Measurements from ENCODE around the gene WFIKKN2. TPM values are rescaled to one million over a fixed set of nuclear protein-coding genes. Genes with fewer than 3 reads are reported as not detected.

The WFIKKN2 gene
- polyA plus RNA-seq, 1 experiment: 0.07 TPM

DNA sequence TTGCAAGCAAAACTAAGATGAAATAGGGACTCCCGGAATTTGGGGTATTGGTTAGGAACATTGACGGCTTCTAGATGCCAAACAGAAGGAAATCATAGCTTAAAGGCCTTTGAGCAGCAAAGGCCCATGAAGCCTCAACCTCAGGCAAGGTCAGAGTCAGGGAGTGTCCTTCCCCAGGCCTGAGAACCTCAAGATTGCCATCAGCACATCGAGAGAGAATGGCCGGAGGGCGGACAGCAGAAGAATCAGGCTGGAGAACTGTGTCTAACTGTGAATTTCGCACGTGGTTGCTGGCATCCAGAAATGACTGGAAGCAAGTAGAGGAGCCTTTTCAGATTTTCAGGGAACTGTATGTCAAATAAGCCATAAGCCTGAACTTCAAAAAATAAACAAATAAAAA, 43.3 kb upstream of the WFIKKN2 start:
- POLR2A ChIA-PET: no interaction called here
- Histone ChIP-seq H3K4me3 (ENCODE audit: low read depth, low read length) (no peak overlapping the region), H3K27me3 (ENCODE audit: control insufficient read depth, insufficient read depth, low read length) (peaks cover 2% of the 10 kb centered on the region), H3K27ac (ENCODE audit: low read depth, low read length) (no peak overlapping the region), H3K9me3 (ENCODE audit: control insufficient read depth, insufficient read depth, low read length) (no peaks in the 10 kb centered on the region)
- DNase-seq (ENCODE audit: low read depth, low spot score): no peak
- TF ChIP-seq, protein P1, sequence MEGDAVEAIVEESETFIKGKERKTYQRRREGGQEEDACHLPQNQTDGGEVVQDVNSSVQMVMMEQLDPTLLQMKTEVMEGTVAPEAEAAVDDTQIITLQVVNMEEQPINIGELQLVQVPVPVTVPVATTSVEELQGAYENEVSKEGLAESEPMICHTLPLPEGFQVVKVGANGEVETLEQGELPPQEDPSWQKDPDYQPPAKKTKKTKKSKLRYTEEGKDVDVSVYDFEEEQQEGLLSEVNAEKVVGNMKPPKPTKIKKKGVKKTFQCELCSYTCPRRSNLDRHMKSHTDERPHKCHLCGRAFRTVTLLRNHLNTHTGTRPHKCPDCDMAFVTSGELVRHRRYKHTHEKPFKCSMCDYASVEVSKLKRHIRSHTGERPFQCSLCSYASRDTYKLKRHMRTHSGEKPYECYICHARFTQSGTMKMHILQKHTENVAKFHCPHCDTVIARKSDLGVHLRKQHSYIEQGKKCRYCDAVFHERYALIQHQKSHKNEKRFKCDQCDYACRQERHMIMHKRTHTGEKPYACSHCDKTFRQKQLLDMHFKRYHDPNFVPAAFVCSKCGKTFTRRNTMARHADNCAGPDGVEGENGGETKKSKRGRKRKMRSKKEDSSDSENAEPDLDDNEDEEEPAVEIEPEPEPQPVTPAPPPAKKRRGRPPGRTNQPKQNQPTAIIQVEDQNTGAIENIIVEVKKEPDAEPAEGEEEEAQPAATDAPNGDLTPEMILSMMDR (IDR thresholded peaks at IDR 0.05; ENCODE audit: low read depth, low read length): no peak
- CTCF ChIA-PET: interaction anchor here (1.9 to 2.8 kb wide), 2 partner anchors 9 to 49 kb away, joined by 7 to 9 read pairs; no protein-coding TSS in a partner anchor

DNA sequence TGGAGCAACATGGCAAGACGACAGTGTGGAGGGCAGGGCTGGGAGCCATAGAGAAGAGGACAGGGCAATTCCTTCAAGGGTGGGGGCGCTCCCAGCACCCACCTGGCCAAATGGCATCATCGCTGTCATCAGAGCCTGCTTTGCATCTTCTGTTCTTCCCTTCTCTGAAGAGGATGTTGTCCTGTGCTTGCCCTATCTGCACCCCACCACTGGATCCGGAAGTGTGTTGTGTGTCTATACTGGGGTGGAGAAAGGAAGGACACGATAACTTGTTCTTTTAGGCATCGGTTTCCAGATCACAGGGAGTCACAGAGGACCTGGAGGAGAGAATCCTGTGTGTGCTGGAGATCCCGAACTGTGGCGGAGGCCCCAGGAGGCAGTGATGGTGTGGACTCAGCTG, 42.4 kb upstream of the WFIKKN2 start:
- TF ChIP-seq, protein P1 (IDR thresholded peaks at IDR 0.05; ENCODE audit: low read depth, low read length): no peak
- Histone ChIP-seq H3K27ac (ENCODE audit: low read depth, low read length) (no peak overlapping the region), H3K4me3 (ENCODE audit: low read depth, low read length) (no peak overlapping the region), H3K9me3 (ENCODE audit: control insufficient read depth, insufficient read depth, low read length) (no peaks in the 10 kb centered on the region), H3K27me3 (ENCODE audit: control insufficient read depth, insufficient read depth, low read length) (peaks cover 2% of the 10 kb centered on the region)
- no peak for DNase-seq (ENCODE audit: low read depth, low spot score)
- ChIA-PET POLR2A (no interaction called here), CTCF (no interaction called here)

DNA sequence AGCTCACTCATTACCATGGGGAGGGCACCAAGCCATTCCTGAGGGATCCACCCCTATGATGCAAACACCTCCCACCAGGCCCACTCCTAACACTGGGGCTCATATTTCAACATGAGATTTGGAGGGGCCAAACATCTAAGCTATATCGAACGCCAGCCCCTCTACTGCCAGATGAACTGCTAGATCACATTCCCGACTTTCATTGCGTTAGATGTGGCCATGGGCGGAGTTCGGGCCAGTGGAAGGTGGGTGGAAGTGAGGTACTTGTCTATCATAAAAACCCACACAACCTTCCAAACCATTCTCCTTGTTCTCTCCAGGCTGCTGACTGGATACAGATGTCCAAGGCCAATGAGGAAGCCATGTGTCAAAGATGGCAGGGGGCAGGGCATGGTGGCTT, 41.0 kb upstream of the WFIKKN2 start:
- TF ChIP-seq, protein P1 (IDR thresholded peaks at IDR 0.05; ENCODE audit: low read depth, low read length): no peak
- H3K27me3 ChIP-seq (ENCODE audit: control insufficient read depth, insufficient read depth, low read length): peaks cover 2% of the 10 kb centered on the region
- DNase-seq (ENCODE audit: low read depth, low spot score): no peak
- no peak overlapping the region for H3K4me3 ChIP-seq (ENCODE audit: low read depth, low read length)
- H3K9me3 ChIP-seq (ENCODE audit: control insufficient read depth, insufficient read depth, low read length): no peaks in the 10 kb centered on the region
- POLR2A ChIA-PET: interaction anchor here (0.7 kb wide), 1 partner anchor 9 kb away, joined by 11 read pairs; no protein-coding TSS in a partner anchor
- H3K27ac ChIP-seq (ENCODE audit: low read depth, low read length): no peak overlapping the region
- CTCF ChIA-PET: interaction anchor here (0.8 to 0.9 kb wide), 2 partner anchors 11 to 58 kb away, joined by 3 read pairs; no protein-coding TSS in a partner anchor

DNA sequence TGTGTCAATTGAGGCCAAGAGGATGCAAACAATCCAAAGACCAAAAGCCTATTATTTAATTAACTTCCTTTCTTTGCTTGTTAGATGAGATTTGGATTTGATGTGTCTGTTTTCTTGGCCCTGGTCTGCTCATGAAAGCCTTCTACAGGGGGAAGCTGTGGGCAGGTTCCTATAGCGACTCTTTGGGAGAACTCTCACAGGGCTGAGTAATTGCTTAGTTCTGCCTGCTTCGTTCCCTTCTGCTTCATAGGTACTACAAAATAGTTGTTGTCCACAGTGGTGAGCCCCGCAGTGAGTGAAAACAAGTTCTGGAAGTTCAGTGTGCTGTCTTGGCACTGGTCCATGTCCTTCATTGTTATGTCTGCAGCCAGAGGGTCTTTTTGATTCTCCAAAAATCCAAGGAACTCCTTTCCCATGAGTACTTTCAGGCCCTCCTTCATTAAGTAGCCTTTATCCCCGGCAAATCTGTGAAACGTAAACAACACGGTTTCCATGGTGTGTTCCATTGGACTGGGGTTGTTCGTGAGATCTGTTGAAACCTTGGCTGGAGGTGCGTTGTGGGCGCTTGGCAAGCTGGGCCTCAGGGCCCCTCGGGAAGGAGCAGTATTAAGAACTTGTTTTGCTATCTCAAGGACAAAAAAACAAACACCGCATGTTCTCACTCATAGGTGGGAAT, 38.1 kb upstream of the WFIKKN2 start:
- H3K27ac ChIP-seq (ENCODE audit: low read depth, low read length): no peak overlapping the region
- ChIA-PET CTCF (interaction anchor here (1.0 to 1.6 kb wide), 3 partner anchors 14 to 55 kb away, joined by 3 to 5 read pairs (median 5); no protein-coding TSS in a partner anchor), POLR2A (no interaction called here)
- no peaks in the 10 kb centered on the region for H3K9me3 ChIP-seq (ENCODE audit: control insufficient read depth, insufficient read depth, low read length)
- H3K27me3 ChIP-seq (ENCODE audit: control insufficient read depth, insufficient read depth, low read length): no peaks in the 10 kb centered on the region
- DNase-seq (ENCODE audit: low read depth, low spot score): no peak
- no peak overlapping the region for H3K4me3 ChIP-seq (ENCODE audit: low read depth, low read length)
- TF ChIP-seq, protein P1 (IDR thresholded peaks at IDR 0.05; ENCODE audit: low read depth, low read length): no peak
